KOPT-K1 (cell line): ENCODE data around the gene B4GALNT1.

Experiments used
- H3K27ac ChIP-seq: fragments of 200-600 bp; sonication (generic); 2 replicates; pipeline ENCODE4 v1.5.1; 2016; ENCODE audit warnings: antibody characterized with exemption, mild to moderate bottlenecking, low read depth, low read length; ENCODE audit not compliant: poor library complexity, severe bottlenecking
- H3K36me3 ChIP-seq: fragments of 200-600 bp; sonication (generic); 2 replicates; pipeline ENCODE4 v1.5.1; 2017; ENCODE audit warnings: antibody characterized with exemption, mild to moderate bottlenecking, low read length, moderate library complexity; ENCODE audit not compliant: insufficient read depth
- H3K9me3 ChIP-seq: fragments of 200-600 bp; sonication (generic); 2 replicates; pipeline ENCODE4 v1.5.1; 2017; ENCODE audit warnings: antibody characterized with exemption, low read length, mild to moderate bottlenecking; ENCODE audit not compliant: insufficient read depth, poor library complexity, severe bottlenecking

The B4GALNT1 gene

DNA sequence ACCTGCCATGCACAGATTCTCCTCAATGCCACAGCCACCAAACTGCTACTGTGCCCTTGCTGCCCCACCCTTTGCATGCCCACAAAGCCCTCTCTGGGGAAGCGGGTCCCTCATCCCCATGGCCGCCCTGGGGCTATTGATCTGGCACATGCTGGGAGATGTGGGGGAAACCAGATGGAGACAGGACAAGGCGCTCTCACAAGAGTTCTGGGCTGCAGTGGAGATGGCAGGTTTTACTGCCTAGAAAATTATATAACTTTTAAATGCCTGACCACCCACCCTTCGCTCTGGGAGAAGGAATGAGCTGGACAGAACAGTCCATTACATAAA, 52.6 kb downstream of the B4GALNT1 start:
- H3K27ac ChIP-seq: no peak overlapping the region
- no peaks in the 10 kb centered on the region for H3K9me3 ChIP-seq
- no peaks in the 10 kb centered on the region for H3K36me3 ChIP-seq

DNA sequence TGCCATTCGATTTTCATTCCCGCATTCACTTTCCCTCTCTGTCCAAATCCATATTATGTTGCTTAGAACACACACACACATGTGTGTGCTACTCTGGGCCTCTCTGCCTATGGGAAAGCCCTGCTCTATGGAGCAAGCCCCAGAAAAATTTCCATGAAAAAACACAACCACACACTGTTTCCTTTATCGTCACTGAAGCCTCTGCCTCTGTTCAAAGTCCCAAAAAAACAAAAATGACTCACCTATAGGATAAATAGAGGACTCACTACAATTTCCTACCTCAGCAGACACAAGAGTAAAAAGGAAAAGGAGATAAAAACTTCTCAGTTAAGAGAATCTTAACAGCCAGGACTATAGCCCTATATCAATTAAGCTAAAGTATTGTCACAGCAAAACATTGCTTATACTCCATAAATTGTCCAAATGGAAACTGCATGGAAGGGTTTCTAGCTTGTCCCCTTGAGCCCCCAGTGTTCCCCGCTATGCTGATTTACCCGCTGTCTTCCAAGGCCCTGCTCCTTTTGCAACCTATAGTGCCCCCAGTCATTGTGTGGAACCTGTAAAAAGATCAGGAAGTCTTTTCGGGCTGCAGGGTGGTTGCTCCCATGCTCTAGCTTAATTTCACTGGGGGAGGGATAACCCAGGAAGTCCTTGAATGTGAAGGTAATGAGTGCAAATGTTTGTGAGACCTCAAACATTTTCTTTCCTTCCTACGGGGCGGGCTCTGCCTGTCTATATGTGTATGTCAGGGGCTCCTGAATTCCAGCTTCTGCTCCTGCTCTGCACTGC, 53.1 kb downstream of the B4GALNT1 start:
- Histone ChIP-seq H3K27ac (no peak overlapping the region), H3K36me3 (no peaks in the 10 kb centered on the region), H3K9me3 (no peaks in the 10 kb centered on the region)

DNA sequence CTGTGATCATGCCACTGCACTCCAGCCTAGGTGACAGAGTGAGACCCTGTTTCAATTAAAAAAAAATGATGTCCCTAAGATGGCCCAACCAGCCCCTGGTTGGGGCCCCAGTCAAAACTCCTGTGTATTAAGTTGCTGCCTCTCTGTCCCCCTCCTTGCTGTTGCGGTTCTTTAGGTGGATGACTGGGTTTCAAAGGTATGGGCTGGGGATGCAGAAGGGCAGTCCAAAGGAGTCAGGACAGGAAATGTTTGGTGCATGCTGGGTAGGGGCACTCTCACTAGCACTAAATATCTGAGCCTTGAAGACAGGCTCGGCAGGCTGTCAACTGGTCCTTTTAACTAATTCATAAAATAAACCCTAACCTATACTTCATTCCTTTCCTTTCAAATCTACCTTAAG, 54.0 kb downstream of the B4GALNT1 start:
- H3K27ac ChIP-seq: no peak overlapping the region
- H3K36me3 ChIP-seq: no peaks in the 10 kb centered on the region
- H3K9me3 ChIP-seq: no peaks in the 10 kb centered on the region

DNA sequence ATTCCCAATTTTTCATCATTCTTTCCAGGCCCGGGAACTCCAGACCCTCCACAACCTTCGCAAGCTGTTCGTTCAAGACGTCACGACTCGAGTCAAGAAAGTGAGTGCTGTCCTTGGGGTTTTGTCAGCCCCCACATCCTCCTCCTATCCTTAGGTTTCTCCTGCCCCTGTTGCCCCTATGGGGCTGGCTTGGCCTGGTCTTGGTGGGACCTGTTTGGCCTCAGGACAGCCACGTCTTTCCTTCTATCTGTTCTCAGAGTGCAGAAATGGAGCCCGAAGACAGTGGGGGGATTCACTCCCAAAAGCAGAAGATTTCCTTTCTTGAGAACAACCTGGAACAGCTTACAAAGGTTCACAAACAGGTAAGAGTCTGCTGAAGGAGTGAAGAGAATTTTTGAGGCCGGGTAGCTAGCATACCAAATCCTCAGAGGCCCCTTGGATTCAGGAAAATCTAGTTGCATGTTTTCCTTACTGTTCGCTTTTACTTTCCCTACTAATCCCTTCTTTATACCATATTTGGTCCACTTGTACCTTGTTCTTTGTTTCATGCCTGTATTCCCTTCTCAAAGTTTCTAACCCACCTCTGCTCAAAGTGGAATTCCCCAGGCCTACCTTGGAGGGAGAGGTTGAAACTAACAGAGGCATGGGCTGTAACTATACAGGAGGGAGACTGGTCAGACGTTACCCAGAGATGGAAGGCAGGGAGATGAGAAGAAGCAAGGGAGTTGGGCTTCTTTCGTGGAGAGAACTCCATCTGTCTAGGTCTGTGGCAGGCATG, 54.8 kb downstream of the B4GALNT1 start:
- no peak overlapping the region for H3K27ac ChIP-seq
- no peaks in the 10 kb centered on the region for H3K9me3 ChIP-seq
- no peaks in the 10 kb centered on the region for H3K36me3 ChIP-seq

DNA sequence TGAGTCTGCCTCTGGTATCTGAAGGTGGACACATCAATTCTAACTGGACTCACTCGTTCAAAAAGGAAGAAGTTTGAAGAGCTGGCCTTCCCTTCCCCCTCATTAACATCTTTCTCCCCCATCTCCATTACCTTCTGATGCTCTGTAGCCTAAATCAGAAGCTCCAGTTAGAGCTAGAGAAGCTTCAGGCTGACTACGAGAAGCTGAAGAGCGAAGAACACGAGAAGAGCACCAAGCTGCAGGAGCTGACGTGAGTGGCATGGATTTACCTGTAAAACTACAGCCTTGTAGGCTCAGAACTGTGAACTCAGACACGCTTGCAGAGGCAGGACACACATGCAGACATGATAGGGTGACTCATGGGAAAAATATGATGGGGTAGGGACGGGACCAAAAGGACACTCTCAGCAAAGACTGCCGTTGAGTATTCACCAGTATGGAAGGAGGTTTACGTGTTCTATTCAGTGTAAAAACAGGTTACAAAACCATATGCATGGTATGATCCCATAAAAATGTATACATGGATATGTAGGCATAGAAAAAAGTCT, 56.3 kb downstream of the B4GALNT1 start:
- Histone ChIP-seq H3K36me3 (no peaks in the 10 kb centered on the region), H3K9me3 (no peaks in the 10 kb centered on the region), H3K27ac (no peak overlapping the region)
